Mesenchymal stem cell (in vitro differentiated cells and primary cell): Measurements from ENCODE around the gene ACKR2.
"Not testable (repeated sequence)": the region's sequence is repeated elsewhere in the genome, so short reads cannot be mapped to it uniquely, and the experiment has no call there.

Experiments used
- DNase-seq: peaks from one replicate; pipeline ENCODE4 v3.0.0-alpha.2; 2013
- H2AFZ ChIP-seq: one replicate; pipeline ENCODE4 v1.6.1; 2013; ENCODE audit warnings: low read depth, mild to moderate bottlenecking, control low read depth, inconsistent platforms, low read length, moderate library complexity
- H2AK5ac ChIP-seq: 2 replicates; pipeline ENCODE4 v1.6.1; 2013; ENCODE audit warnings: low read length, moderate library complexity, mild to moderate bottlenecking, inconsistent platforms; ENCODE audit not compliant: severe bottlenecking
- H2BK120ac ChIP-seq: one replicate; pipeline ENCODE4 v1.6.1; 2013; ENCODE audit warnings: low read depth, mild to moderate bottlenecking, inconsistent platforms, low read length, moderate library complexity
- H2BK12ac ChIP-seq, 2 experiments: one replicate each; pipeline ENCODE4 v1.6.1; 2013; ENCODE audit warnings: inconsistent platforms in 2 of 2, low read length in 2 of 2, mild to moderate bottlenecking in 2 of 2, moderate library complexity in 2 of 2, control low read depth in 1 of 2
- H2BK15ac ChIP-seq: one replicate; pipeline ENCODE4 v1.6.1; 2013; ENCODE audit warnings: mild to moderate bottlenecking, low read depth, inconsistent platforms; ENCODE audit not compliant: poor library complexity, severe bottlenecking
- H2BK5ac ChIP-seq: 2 replicates; pipeline ENCODE4 v1.6.1; 2013; ENCODE audit warnings: low read depth, mild to moderate bottlenecking, low read length, control low read depth, inconsistent platforms; ENCODE audit not compliant: poor library complexity, severe bottlenecking
- H3K14ac ChIP-seq, 2 experiments: one replicate each; pipeline ENCODE4 v1.6.1; 2013; ENCODE audit warnings: inconsistent platforms in 2 of 2, low read length in 2 of 2, control low read depth in 1 of 2, mild to moderate bottlenecking in 1 of 2, moderate library complexity in 1 of 2
- H3K18ac ChIP-seq, 2 experiments: one replicate each; pipeline ENCODE4 v1.6.1; 2013; ENCODE audit warnings: inconsistent platforms in 2 of 2, low read length in 2 of 2, control low read depth in 1 of 2, low read depth in 1 of 2, mild to moderate bottlenecking in 1 of 2
- H3K23ac ChIP-seq, 2 experiments: one replicate each; pipeline ENCODE4 v1.6.1; 2013; ENCODE audit warnings: inconsistent platforms in 2 of 2, low read length in 2 of 2, mild to moderate bottlenecking in 2 of 2, moderate library complexity in 2 of 2, control low read depth in 1 of 2
- H3K27ac ChIP-seq: 2 replicates; pipeline ENCODE4 v1.5.1; 2013; ENCODE audit warnings: mild to moderate bottlenecking, moderate library complexity, low read length, control low read depth, inconsistent platforms; ENCODE audit not compliant: poor library complexity, severe bottlenecking
- H3K27me3 ChIP-seq, 2 experiments: 2 replicates each; pipeline versions ENCODE4 v1.6.1 to v1.7.0; 2013; ENCODE audit warnings: low read length in 2 of 2, mild to moderate bottlenecking in 2 of 2, moderate library complexity in 2 of 2, control low read depth in 1 of 2, inconsistent platforms in 1 of 2; ENCODE audit not compliant: control insufficient read depth in 1 of 2, insufficient read depth in 1 of 2
- H3K36me3 ChIP-seq, 2 experiments: 2 replicates each; pipeline versions ENCODE4 v1.6.1 to v1.7.0; 2013; ENCODE audit warnings: low read length in 2 of 2, control low read depth in 1 of 2, inconsistent platforms in 1 of 2, low read depth in 1 of 2, mild to moderate bottlenecking in 1 of 2; ENCODE audit not compliant: insufficient read depth in 2 of 2, control insufficient read depth in 1 of 2
- H3K4ac ChIP-seq, 2 experiments: one replicate each; pipeline ENCODE4 v1.6.1; 2013; ENCODE audit warnings: inconsistent platforms in 2 of 2, low read length in 2 of 2, mild to moderate bottlenecking in 2 of 2, moderate library complexity in 2 of 2, control low read depth in 1 of 2, low read depth in 1 of 2
- H3K4me1 ChIP-seq: 2 replicates; pipeline ENCODE4 v1.6.1; 2013; ENCODE audit warnings: low read depth, low read length, control low read depth; ENCODE audit not compliant: control insufficient read depth, insufficient read depth
- H3K4me2 ChIP-seq: 2 replicates; pipeline ENCODE4 v1.6.1; 2013; ENCODE audit warnings: low read length, mild to moderate bottlenecking, inconsistent platforms; ENCODE audit not compliant: poor library complexity, severe bottlenecking
- H3K4me3 ChIP-seq, 2 experiments: 2 replicates each; pipeline versions ENCODE4 v1.5.1 to v1.7.0; 2013; ENCODE audit warnings: low read length in 2 of 2, mild to moderate bottlenecking in 2 of 2, control low read depth in 1 of 2, low read depth in 1 of 2; ENCODE audit not compliant: insufficient read depth in 1 of 2
- H3K79me1 ChIP-seq: replicated peaks from 2 replicates; pipeline ENCODE4 v1.6.1; 2013; ENCODE audit warnings: mild to moderate bottlenecking, control low read depth, low read length, inconsistent platforms; ENCODE audit not compliant: poor library complexity, severe bottlenecking
- H3K9ac ChIP-seq: 2 replicates; pipeline ENCODE4 v1.7.0; 2013; ENCODE audit warnings: mild to moderate bottlenecking, low read length, moderate library complexity
- H3K9me3 ChIP-seq: 2 replicates; pipeline ENCODE4 v1.7.0; 2013; ENCODE audit warnings: mild to moderate bottlenecking, low read length; ENCODE audit not compliant: control insufficient read depth
- H4K8ac ChIP-seq: one replicate; pipeline ENCODE4 v1.6.1; 2013; ENCODE audit warnings: inconsistent platforms, mild to moderate bottlenecking, low read length, moderate library complexity
- H4K91ac ChIP-seq: one replicate; pipeline ENCODE4 v1.6.1; 2013; ENCODE audit warnings: mild to moderate bottlenecking, low read length, inconsistent platforms
- WGBS: methylation state at CpG from one replicate; pipeline ENCODE4 v1.1.7; 2013; ENCODE audit warnings: mixed read lengths; 5-methylcytosine and 5-hydroxymethylcytosine counted together

ACKR2 gene

DNA sequence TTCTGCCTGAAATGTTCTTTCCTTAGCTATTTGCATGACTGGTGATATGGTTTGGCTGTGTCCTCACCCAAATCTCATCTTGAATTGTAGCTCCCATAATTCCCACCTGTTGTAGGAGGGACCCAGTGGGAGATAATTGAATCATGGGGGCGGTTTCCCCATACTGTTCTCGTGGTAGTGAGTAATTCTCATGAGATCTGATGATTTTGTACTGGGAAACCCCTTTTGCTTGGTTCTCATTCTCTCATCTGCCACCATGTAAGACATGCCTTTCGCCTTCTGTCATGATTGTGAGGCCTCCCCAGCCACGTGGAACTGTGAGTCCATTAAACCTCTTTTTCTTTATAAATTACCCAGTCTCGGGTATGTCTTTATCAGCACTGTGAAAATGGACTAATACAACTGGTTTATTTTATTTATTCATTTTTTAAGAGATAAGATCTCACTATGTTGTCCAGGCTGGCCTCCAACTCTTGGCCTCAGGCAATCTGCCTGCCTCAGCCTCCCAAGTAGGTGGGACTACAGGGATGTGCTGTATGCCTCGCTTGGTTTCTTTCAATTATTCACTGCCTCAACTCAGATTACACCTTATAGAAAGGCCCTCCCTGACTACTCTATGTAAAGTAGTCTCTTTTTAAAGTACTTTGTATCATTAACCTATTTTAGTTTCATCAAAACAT, 74.1 kb downstream of the ACKR2 start:
- WGBS = 67% methylated on average over 5 of the region's 6 CpGs
- H3K9me3 ChIP-seq = not testable (repeated sequence)

DNA sequence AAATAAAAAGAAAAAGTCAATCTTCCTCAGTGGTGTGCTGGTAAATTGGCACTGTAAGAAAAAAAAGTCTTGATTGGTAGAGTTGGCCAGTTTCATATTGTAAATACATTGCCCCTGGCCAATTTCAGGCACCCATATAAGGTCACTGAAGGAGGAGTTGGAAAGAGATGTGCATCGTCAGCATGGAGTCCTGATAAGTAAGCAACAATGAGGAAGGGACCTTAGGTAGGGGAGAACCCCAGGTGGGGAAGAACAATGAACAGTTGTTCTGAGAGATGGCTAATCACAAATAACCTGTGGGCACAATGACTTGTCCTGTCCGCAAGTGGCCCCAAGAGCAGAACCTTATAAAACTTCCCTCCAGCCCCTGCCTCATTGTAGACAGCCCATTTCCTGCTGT, 75.1 kb downstream of the ACKR2 start:
- Histone ChIP-seq H2AFZ (no peak overlapping the region), H3K36me3 (no peaks in the 10 kb centered on the region), H3K4ac (no peak overlapping the region), H2AK5ac (no peak overlapping the region), H3K4me2 (no peak overlapping the region), H4K8ac (no peak overlapping the region), H3K23ac (no peak overlapping the region), H2BK15ac (no peak overlapping the region), H3K4me3 (no peak overlapping the region), H2BK12ac (no peak overlapping the region), H3K79me1 (no peaks in the 10 kb centered on the region), H3K9ac (no peak overlapping the region), H3K4me1 (peaks cover 7% of the 10 kb centered on the region), H3K18ac (no peak overlapping the region), H4K91ac (no peak overlapping the region), H3K9me3 (no peaks in the 10 kb centered on the region), H3K14ac (no peak overlapping the region), H3K27me3 (peaks cover 17 to 18% of the 10 kb centered on the region in 2 experiments), H3K27ac (no peak overlapping the region), H2BK5ac (no peak overlapping the region), H2BK120ac (no peak overlapping the region)
- no peak for DNase-seq
- 100% methylated on average over 2 of the region's 2 CpGs for WGBS

More for the DNA sequence above, 74.1 kb downstream of the ACKR2 start:
- H3K23ac ChIP-seq, H3K18ac ChIP-seq, H2BK120ac ChIP-seq, H3K14ac ChIP-seq, H4K8ac ChIP-seq, H3K79me1 ChIP-seq, H2AK5ac ChIP-seq, H2AFZ ChIP-seq, DNase-seq, H3K36me3 ChIP-seq, H3K4ac ChIP-seq, H2BK15ac ChIP-seq, H2BK5ac ChIP-seq, H3K4me3 ChIP-seq, H4K91ac ChIP-seq, H3K9ac ChIP-seq, H2BK12ac ChIP-seq, H3K4me2 ChIP-seq, H3K4me1 ChIP-seq, H3K27ac ChIP-seq: not testable (repeated sequence)
- H3K27me3 ChIP-seq = peaks cover 14 to 18% of the 10 kb centered on the region in 2 experiments

GRCh38 chr3:42886294-42886822, 77.1 kb downstream of the ACKR2 start:
- no peak overlapping the region for H2AFZ ChIP-seq

DNA sequence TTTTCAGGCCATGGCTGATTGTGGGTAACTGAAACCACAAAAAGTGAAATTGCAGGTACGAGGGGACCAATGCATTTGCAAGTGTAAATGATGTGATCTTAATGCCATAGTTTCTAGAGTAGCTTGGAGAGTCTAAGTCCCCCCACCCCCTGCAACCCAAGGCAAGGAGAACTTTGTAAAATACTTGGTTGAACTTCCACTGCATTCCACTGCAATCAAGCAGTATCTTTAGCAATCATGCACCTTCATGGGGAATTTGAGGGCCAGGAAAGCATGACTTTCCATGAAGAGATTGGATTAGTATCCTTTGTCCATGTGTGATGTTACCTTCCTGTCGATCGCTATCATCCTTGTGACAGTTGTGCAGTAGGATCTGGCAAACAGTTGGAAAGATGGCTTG, 77.8 kb downstream of the ACKR2 start:
- H3K27ac ChIP-seq = no peak overlapping the region
- no peaks in the 10 kb centered on the region for H3K79me1 ChIP-seq
- H3K23ac ChIP-seq = no peak overlapping the region
- H2BK12ac ChIP-seq = no peak overlapping the region
- H4K91ac ChIP-seq = no peak overlapping the region
- no peak overlapping the region for H3K4me2 ChIP-seq
- H2BK5ac ChIP-seq = no peak overlapping the region
- H2BK120ac ChIP-seq = no peak overlapping the region
- no peak for DNase-seq
- no peak overlapping the region for H3K4ac ChIP-seq
- no peak overlapping the region for H4K8ac ChIP-seq
- no peak overlapping the region for H3K18ac ChIP-seq
- no peak overlapping the region for H3K14ac ChIP-seq
- H3K9me3 ChIP-seq = no peaks in the 10 kb centered on the region
- H2AK5ac ChIP-seq = no peak overlapping the region
- H3K9ac ChIP-seq = no peak overlapping the region
- H2BK15ac ChIP-seq = no peak overlapping the region
- no peaks in the 10 kb centered on the region for H3K36me3 ChIP-seq
- H3K4me3 ChIP-seq = no peak overlapping the region
- H3K4me1 ChIP-seq = no peaks in the 10 kb centered on the region
- no peak overlapping the region for H2AFZ ChIP-seq
- H3K27me3 ChIP-seq = peaks cover 17 to 18% of the 10 kb centered on the region in 2 experiments
- 71% methylated on average over 3 of the region's 3 CpGs for WGBS

More at GRCh38 chr3:42886294-42886822, 77.1 kb downstream of the ACKR2 start:
- Histone ChIP-seq H3K79me1 (no peaks in the 10 kb centered on the region), H3K18ac (no peak overlapping the region), H2BK120ac (no peak overlapping the region), H2AK5ac (no peak overlapping the region), H2BK12ac (no peak overlapping the region), H3K36me3 (no peaks in the 10 kb centered on the region), H3K27ac (no peak overlapping the region), H3K4me2 (no peak overlapping the region), H3K9ac (no peak overlapping the region), H3K23ac (no peak overlapping the region), H2BK5ac (no peak overlapping the region), H4K91ac (no peak overlapping the region), H2BK15ac (no peak overlapping the region), H3K4me3 (no peak overlapping the region), H3K9me3 (no peaks in the 10 kb centered on the region), H3K4ac (no peak overlapping the region), H3K27me3 (peaks cover 17 to 18% of the 10 kb centered on the region in 2 experiments), H3K14ac (no peak overlapping the region), H4K8ac (no peak overlapping the region), H3K4me1 (no peaks in the 10 kb centered on the region)
- DNase-seq = no peak
- WGBS = no CpG with 5 or more reads among the region's 1 CpG
